Measurements from ENCODE around the gene PRPF19. TPM values are rescaled to one million over a fixed set of nuclear protein-coding genes. Genes with fewer than 3 reads are reported as not detected.

PRPF19 gene
- polyA plus RNA-seq, 1 donor (not counting 4 experiments of a cell fraction or from before 2014, with no cell fraction given) = 35.4 TPM

DNA sequence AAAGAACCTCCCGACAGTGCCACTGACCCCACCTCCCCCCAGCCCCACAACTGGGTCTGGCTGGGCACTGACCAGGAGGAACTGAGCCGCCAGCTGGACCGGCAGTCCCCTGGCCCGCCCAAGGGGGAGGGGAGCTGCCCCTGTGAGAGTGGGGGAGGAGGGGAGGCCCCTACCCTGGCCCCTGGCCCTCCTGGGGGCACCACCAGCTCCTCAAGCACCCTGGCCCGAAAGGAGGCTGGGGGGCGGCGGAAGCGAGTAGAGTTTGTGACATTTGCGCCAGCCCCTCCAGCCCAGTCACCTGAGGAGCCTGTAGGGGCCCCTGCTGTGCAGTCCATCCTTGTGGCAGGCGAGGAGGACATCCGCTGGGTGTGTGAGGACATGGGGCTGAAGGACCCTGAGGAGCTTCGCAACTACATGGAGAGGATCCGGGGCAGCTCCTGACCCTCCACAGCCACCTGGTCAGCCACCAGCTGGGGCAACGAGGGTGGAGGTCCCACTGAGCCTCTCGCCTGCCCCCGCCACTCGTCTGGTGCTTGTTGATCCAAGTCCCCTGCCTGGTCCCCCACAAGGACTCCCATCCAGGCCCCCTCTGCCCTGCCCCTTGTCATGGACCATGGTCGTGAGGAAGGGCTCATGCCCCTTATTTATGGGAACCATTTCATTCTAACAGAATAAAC is 30.2 kb upstream of the PRPF19 start:
- FAIRE-seq = no peak
- Histone ChIP-seq H3K9me3 (ENCODE audit: control insufficient read depth, low read depth, low read length) (no peaks in the 10 kb centered on the region), H4K20me1 (ENCODE audit: control insufficient read depth, extremely low read depth, insufficient read depth, low read length) (no peaks in the 10 kb centered on the region), H3K79me2 (ENCODE audit: control insufficient read depth, insufficient read depth, low read length) (no peaks in the 10 kb centered on the region), H3K9me1 (ENCODE audit: control insufficient read depth, extremely low read depth, insufficient read depth, low read length) (no peaks in the 10 kb centered on the region), H3K27me3 (ENCODE audit: control insufficient read depth, extremely low read depth, insufficient read depth, low read length) (no peaks in the 10 kb centered on the region), H3K9ac (ENCODE audit: control insufficient read depth, extremely low read depth, insufficient read depth, low read length) (no peak overlapping the region), H3K27ac (ENCODE audit: control insufficient read depth, insufficient read depth, low read length) (no peak overlapping the region), H2AFZ (ENCODE audit: control insufficient read depth, low read length) (no peak overlapping the region), H3K36me3 (ENCODE audit: control insufficient read depth in 2 of 2, extremely low read depth in 1 of 2, insufficient read depth in 2 of 2, low read length in 2 of 2) (peaks cover 5 to 17% of the 10 kb centered on the region in 2 experiments), H3K4me1 (ENCODE audit: control insufficient read depth, extremely low read depth, insufficient read depth, low read length) (no peaks in the 10 kb centered on the region), H3K4me2 (ENCODE audit: control insufficient read depth, extremely low read depth, insufficient read depth, low read depth, low read length) (no peak overlapping the region), H3K4me3 (ENCODE audit: control insufficient read depth in 2 of 3, extremely low read depth in 1 of 3, insufficient read depth in 2 of 3, low read depth in 1 of 3, low read length in 3 of 3) (no peak overlapping the region)
- TF ChIP-seq, protein P1, sequence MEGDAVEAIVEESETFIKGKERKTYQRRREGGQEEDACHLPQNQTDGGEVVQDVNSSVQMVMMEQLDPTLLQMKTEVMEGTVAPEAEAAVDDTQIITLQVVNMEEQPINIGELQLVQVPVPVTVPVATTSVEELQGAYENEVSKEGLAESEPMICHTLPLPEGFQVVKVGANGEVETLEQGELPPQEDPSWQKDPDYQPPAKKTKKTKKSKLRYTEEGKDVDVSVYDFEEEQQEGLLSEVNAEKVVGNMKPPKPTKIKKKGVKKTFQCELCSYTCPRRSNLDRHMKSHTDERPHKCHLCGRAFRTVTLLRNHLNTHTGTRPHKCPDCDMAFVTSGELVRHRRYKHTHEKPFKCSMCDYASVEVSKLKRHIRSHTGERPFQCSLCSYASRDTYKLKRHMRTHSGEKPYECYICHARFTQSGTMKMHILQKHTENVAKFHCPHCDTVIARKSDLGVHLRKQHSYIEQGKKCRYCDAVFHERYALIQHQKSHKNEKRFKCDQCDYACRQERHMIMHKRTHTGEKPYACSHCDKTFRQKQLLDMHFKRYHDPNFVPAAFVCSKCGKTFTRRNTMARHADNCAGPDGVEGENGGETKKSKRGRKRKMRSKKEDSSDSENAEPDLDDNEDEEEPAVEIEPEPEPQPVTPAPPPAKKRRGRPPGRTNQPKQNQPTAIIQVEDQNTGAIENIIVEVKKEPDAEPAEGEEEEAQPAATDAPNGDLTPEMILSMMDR (optimal IDR thresholded peaks at IDR 0.05 in 1 of 3, IDR thresholded peaks at IDR 0.05 in 1 of 3, conservative IDR thresholded peaks at IDR 0.05 in 1 of 3; ENCODE audit: extremely low read depth in 1 of 3, insufficient read depth in 2 of 3, low read length in 3 of 3) = no peak
- TF ChIP-seq EZH2 (IDR thresholded peaks at IDR 0.05; ENCODE audit: low read length) = no peak
- dilution Hi-C loops (cut with MboI; ENCODE audit: extremely low pct_ligation_motif_present, low sequenced_read_pairs) = no loop called here
- DNase-seq (ENCODE audit: low read depth, low spot score) = no peak

DNA sequence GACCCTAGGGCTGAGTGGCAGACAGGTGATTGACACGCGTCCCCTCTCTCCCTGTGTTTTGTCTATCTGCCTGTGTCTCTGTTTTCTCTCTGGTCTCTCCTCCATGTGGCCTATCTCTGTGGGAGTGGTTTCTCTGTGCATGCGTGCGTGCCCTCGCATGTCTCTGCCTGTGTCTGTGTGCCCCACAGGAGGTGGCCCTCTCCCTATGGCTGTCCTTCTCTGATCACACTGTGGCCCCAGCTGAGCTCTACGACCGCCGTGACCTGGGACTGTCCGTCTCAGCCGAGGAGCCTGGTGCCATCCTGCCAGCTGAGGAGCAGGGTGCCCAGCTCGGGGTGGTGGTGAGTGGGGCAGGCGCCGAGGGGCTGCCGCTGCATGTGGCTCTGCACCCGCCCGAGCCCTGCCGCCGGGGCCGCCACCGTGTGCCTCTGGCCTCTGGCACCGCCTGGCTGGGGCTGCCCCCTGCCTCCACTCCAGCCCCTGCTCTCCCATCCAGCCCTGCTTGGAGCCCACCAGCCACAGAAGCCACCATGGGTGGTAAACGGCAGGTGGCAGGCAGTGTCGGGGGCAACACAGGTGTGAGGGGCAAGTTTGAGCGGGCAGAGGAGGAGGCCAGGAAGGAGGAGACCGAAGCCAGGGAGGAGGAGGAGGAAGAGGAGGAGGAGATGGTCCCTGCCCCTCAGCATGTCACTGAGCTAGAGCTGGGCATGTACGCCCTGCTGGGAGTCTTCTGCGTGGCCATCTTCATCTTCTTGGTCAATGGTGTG is 29.5 kb upstream of the PRPF19 start:
- H3K9me3 ChIP-seq (ENCODE audit: control insufficient read depth, low read depth, low read length) = no peaks in the 10 kb centered on the region
- no peak overlapping the region for H2AFZ ChIP-seq (ENCODE audit: control insufficient read depth, low read length)
- peaks cover 12 to 22% of the 10 kb centered on the region in 2 experiments for H3K36me3 ChIP-seq (ENCODE audit: control insufficient read depth in 2 of 2, extremely low read depth in 1 of 2, insufficient read depth in 2 of 2, low read length in 2 of 2)
- H3K27me3 ChIP-seq (ENCODE audit: control insufficient read depth, extremely low read depth, insufficient read depth, low read length) = no peaks in the 10 kb centered on the region
- H3K4me2 ChIP-seq (ENCODE audit: control insufficient read depth, extremely low read depth, insufficient read depth, low read depth, low read length) = no peak overlapping the region
- FAIRE-seq = no peak
- no peaks in the 10 kb centered on the region for H3K79me2 ChIP-seq (ENCODE audit: control insufficient read depth, insufficient read depth, low read length)
- dilution Hi-C loops (cut with MboI; ENCODE audit: extremely low pct_ligation_motif_present, low sequenced_read_pairs) = no loop called here
- no peaks in the 10 kb centered on the region for H3K4me1 ChIP-seq (ENCODE audit: control insufficient read depth, extremely low read depth, insufficient read depth, low read length)
- H4K20me1 ChIP-seq (ENCODE audit: control insufficient read depth, extremely low read depth, insufficient read depth, low read length) = no peaks in the 10 kb centered on the region
- H3K27ac ChIP-seq (ENCODE audit: control insufficient read depth, insufficient read depth, low read length) = no peak overlapping the region
- DNase-seq (ENCODE audit: low read depth, low spot score) = no peak
- no peaks in the 10 kb centered on the region for H3K9me1 ChIP-seq (ENCODE audit: control insufficient read depth, extremely low read depth, insufficient read depth, low read length)
- H3K9ac ChIP-seq (ENCODE audit: control insufficient read depth, extremely low read depth, insufficient read depth, low read length) = no peak overlapping the region
- TF ChIP-seq EZH2 (IDR thresholded peaks at IDR 0.05; ENCODE audit: low read length) = no peak
- TF ChIP-seq, protein P1 (optimal IDR thresholded peaks at IDR 0.05 in 1 of 3, IDR thresholded peaks at IDR 0.05 in 1 of 3, conservative IDR thresholded peaks at IDR 0.05 in 1 of 3; ENCODE audit: extremely low read depth in 1 of 3, insufficient read depth in 2 of 3, low read length in 3 of 3) = no peak
- no peak overlapping the region for H3K4me3 ChIP-seq (ENCODE audit: control insufficient read depth in 2 of 3, extremely low read depth in 1 of 3, insufficient read depth in 2 of 3, low read depth in 1 of 3, low read length in 3 of 3)
